VCaP (cell line): ENCODE measurements around the gene SLC23A1.
"Not testable (repeated sequence)": the region's sequence is repeated elsewhere in the genome, so short reads cannot be mapped to it uniquely, and the experiment has no call there.

Experiments
- H3K27ac ChIP-seq: fragments of 450-650 bp; 2 replicates; pipeline ENCODE4 v1.5.1; 2017
- CTCF ChIP-seq: fragments of 450-650 bp; conservative IDR thresholded peaks from 2 replicates; pipeline ENCODE4 v1.5.1; 2017; ENCODE audit warnings: mild to moderate bottlenecking, moderate library complexity

The SLC23A1 gene

GRCh38 chr5:139413963-139414362 is 30.9 kb upstream of the SLC23A1 start:
- no peak for TF ChIP-seq CTCF
- no peak overlapping the region for H3K27ac ChIP-seq

DNA sequence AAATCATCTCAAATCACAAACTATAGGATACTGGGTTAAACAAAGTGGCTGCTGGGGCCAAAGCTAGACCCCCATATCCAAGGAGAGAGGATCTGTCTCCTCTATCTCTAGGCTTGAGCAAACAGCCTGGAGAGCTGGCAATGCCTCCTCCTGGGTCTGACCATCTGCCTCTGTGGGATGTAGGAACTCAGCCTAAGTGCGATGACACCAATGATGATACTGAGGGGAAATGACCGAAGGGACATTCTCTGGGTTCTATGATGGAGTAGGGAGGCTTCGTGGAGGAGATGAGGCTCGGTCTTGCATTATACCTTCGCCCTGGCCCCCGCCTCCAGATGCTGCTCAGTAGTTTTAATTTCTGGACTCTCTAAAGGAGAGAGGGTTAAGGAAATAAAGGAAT is 30.1 kb upstream of the SLC23A1 start:
- H3K27ac ChIP-seq, result no peak overlapping the region
- TF ChIP-seq CTCF, result no peak

- no peak for TF ChIP-seq CTCF
- no peak overlapping the region for H3K27ac ChIP-seq
These were observed 28.1 kb upstream of the SLC23A1 start for GRCh38 chr5:139410993-139411828.

- TF ChIP-seq CTCF, result no peak
- no peak overlapping the region for H3K27ac ChIP-seq
These were observed 27.3 kb upstream of the SLC23A1 start for GRCh38 chr5:139410121-139410992.

- not testable (repeated sequence) for H3K27ac ChIP-seq
These were observed 26.0 kb upstream of the SLC23A1 start for GRCh38 chr5:139409116-139409515.

DNA sequence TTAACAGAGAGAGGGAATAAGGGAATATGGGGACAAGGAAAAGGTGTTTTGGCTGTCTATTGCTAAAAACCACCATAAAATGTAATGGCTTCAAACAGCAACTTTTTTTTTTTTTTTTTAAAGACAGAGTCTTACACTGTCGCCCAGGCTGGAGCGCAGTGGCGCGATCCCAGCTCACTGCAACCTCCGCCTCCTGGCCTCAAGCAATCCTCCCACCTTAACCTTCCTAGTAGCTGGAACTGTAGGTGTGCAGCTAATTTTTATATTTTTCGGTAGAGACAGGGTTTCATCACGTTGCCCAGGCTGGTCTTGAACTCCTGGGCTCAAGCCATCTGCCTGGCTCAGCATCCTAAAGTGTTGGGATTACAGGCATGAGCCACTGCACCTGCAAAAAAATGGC is 25.1 kb upstream of the SLC23A1 start:
- TF ChIP-seq CTCF, result no peak
- no peak overlapping the region for H3K27ac ChIP-seq

- H3K27ac ChIP-seq, result no peak overlapping the region
- TF ChIP-seq CTCF, result no peak
These were observed 24.4 kb upstream of the SLC23A1 start for GRCh38 chr5:139407517-139407916.
